Measurements from ENCODE around the gene FETUB. TPM values are rescaled to one million over a fixed set of nuclear protein-coding genes. Genes with fewer than 3 reads are reported as not detected.

FETUB gene
- total and polyA plus RNA-seq, 2 donors (not counting 1 experiment from before 2014, with no cell fraction given), result not detected

DNA sequence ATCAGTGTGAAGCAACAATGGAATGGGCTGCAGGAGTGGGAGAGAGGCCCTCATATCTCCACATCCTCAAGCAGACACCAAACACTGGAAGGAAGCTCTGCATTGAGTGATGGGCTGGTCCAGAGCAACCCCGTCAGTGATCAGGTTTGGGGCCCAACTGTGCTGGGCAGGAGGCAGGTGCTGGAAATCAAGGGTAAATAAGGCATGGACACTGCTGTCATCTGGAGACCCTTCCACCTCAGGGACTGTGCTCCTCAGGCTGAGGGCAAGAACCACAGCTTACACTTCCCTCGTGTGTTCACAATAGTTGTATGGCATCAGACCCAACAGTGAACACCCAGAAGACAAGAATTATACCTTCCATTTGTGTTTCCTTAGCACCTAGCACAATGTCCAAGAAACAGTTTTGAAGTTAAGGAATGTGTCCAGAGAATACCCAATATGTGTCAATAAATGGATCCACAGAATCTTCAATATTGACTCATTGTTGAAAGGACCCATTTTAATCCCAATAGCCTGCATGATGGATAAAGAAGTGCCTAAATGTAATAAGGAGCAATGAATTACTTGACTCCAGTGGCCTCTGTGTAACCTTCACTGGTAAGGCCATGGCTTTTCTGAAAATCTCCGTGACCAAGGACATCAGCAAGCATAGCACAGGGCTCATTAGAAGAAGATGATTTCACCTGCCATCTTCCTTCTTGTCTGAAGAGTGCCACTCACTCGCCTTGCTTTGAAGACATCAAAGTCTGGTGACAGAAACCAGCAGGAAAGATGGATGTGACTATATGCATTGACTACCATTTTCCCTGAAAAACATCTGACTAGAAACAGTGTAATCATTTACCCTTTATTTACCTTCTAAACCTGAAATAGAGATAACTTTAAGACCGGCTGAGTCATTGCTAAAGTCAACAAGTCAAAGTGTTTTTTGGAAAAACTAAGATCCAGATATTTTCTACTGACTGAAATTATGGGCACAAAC lies 34.3 kb upstream of the FETUB start:
- DNase-seq (no peak), ATAC-seq (ENCODE audit: low read depth) (no peak)
- no peak overlapping the region for H3K9ac ChIP-seq (ENCODE audit: low read length)
- no peak overlapping the region for H3K4me3 ChIP-seq (ENCODE audit: control extremely low read depth in 1 of 5, extremely low read depth in 1 of 5, insufficient read depth in 1 of 5, low read depth in 2 of 5, low read length in 4 of 5)
- Mint-ChIP-seq H3K27me3 (peaks cover 8% of the 10 kb centered on the region), H3K4me1 (no peaks in the 10 kb centered on the region), H3K9me3 (ENCODE audit: insufficient read depth) (no peaks in the 10 kb centered on the region), H3K27ac (no peak overlapping the region), H3K4me3 (no peak overlapping the region)
- no peaks in the 10 kb centered on the region for H3K4me1 ChIP-seq (ENCODE audit: control insufficient read depth in 2 of 2, insufficient read depth in 2 of 2, low read length in 2 of 2)
- CTCF ChIA-PET, result interaction anchor here (0.9 to 4.1 kb wide), 2 partner anchors 9 to 10 kb away, joined by 4 to 19 read pairs; no protein-coding TSS in a partner anchor
- H3K27me3 ChIP-seq (replicated peaks in 1 of 4; ENCODE audit: control extremely low read depth in 1 of 4, control insufficient read depth in 3 of 4, insufficient read depth in 4 of 4, low read length in 3 of 4), result no peaks in the 10 kb centered on the region
- H3K9me3 ChIP-seq (ENCODE audit: control extremely low read depth in 1 of 3, control insufficient read depth in 2 of 3, insufficient read depth in 1 of 3, low read length in 2 of 3), result no peaks in the 10 kb centered on the region
- H3K27ac ChIP-seq (ENCODE audit: low read length in 2 of 2), result no peak overlapping the region
- H3K36me3 ChIP-seq (replicated peaks in 1 of 2; ENCODE audit: control extremely low read depth in 1 of 2, control insufficient read depth in 1 of 2, extremely low read depth in 1 of 2, insufficient read depth in 2 of 2, low read length in 1 of 2), result no peaks in the 10 kb centered on the region
- no peaks in the 10 kb centered on the region for H4K20me1 ChIP-seq (ENCODE audit: control insufficient read depth, insufficient read depth, low read length, poor library complexity, severe bottlenecking)
- TF ChIP-seq EZH2 (IDR thresholded peaks at IDR 0.05; ENCODE audit: borderline replicate concordance, insufficient read depth, low read depth, low read length, poor library complexity, severe bottlenecking), result no peak
- TF ChIP-seq, protein P1, sequence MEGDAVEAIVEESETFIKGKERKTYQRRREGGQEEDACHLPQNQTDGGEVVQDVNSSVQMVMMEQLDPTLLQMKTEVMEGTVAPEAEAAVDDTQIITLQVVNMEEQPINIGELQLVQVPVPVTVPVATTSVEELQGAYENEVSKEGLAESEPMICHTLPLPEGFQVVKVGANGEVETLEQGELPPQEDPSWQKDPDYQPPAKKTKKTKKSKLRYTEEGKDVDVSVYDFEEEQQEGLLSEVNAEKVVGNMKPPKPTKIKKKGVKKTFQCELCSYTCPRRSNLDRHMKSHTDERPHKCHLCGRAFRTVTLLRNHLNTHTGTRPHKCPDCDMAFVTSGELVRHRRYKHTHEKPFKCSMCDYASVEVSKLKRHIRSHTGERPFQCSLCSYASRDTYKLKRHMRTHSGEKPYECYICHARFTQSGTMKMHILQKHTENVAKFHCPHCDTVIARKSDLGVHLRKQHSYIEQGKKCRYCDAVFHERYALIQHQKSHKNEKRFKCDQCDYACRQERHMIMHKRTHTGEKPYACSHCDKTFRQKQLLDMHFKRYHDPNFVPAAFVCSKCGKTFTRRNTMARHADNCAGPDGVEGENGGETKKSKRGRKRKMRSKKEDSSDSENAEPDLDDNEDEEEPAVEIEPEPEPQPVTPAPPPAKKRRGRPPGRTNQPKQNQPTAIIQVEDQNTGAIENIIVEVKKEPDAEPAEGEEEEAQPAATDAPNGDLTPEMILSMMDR (IDR thresholded peaks at IDR 0.05), result no peak
- no peaks in the 10 kb centered on the region for H3K79me2 ChIP-seq (ENCODE audit: control insufficient read depth, insufficient read depth, low read length)
- 100% methylated on average over 3 of the region's 5 CpGs for WGBS (ENCODE audit: insufficient coverage)
- H3K4me2 ChIP-seq (replicated peaks; ENCODE audit: low read depth, low read length, poor library complexity, severe bottlenecking), result no peak overlapping the region
- intact Hi-C loops (cut with micrococcal nuclease), result no loop called here
- no peak overlapping the region for H2AFZ ChIP-seq (ENCODE audit: insufficient read depth, low read depth, low read length, poor library complexity, severe bottlenecking)
- POLR2A ChIA-PET, result no interaction called here
